Left forelimb (tissue), 1 donor: ENCODE measurements around the gene IL18BP.

Experiments used
- DNase-seq: peaks from one replicate; pipeline ENCODE4 v3.0.0-alpha.2; 2018; ENCODE audit warnings: low spot score

Gene IL18BP

DNA sequence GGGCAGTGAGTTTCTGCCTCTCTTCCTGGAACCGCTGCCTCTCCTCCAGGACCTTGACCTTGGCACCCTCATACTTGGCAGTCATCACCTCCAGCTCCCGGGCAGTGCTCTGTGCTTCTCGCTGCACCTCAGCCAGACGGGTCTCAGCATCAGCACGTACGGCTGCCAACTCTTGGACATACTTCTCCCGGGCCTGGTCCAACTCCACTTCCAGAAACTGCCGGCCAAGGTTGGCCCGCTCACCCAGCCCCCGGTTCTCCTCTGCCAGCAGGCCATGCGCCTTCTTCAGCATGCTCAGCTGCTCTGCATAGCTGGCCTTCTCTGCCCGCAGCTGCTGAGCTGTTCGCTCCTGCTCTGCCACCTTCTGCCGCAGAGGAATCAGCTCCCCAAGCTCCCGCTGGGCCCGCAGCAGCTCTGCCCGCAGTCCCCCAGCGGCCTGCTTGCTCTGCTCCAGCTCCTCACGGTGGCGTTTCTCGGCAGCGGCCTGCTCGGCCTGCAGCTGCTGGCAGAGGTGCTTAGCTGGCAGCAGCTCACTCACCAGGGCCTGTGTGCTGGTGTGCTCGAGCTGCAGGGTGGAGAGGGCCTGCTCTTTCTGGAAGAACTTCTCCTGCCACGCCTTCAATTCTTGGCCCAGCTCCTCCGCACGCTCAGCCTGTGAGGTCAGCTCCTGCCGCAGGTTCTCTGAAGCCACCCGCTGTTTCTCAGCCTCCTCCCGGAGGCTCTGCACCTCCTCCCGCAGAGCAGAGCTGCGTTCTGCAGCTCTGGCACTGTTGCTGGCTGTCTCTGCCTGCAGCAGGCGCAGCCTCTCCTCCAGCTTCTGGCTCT is 14.4 kb downstream of the IL18BP start:
- DNase-seq, result no peak

DNA sequence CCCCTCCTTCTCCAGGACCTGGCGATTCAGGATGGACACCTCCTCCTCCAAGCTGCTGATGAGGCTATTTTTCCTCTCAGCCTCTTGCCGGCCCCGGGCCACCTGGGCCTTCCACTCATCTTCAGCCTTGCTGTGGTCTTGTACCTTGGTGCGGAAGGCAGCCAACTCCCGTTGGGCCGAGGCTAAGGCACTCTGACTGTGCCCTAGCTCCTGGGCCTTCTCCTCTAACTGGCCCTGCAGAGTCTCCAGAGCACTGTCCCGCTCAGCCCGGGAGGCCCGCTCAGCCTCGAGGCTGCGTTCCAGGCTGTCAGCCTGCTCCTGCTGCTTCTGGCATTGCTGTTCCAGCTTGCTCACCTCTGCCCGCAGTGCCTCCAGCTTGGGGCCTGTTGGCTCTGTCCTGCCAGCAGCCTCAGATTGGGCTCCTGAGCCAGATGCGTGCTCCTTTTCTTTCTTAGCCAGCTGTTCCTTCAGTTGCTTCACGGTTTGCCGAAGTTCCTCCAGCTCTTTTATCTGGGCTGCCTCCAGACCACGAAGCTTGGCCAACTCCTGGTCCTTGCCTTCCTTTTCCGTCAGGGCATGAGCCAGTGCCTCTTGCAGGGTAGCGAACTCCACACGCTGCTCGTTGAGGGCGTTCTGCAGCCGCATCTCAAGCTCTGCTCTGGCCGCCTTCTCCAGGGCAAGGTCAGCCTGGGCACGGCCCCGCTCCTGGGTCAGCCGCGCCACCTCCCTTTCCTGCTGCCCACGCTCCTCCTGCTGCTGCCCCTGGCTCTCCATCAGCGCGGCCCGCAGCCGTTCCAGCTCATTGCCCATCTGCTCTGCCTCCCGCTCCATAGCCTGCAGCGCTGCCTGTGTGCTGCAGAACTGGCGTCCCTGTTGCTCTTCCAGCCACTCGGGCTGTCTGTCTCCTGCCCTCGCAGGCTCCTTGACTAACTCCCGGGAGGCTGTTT is 15.3 kb downstream of the IL18BP start:
- no peak for DNase-seq

GRCh38 chr11:72014761-72015320 is 16.1 kb downstream of the IL18BP start:
- DNase-seq, result no peak

GRCh38 chr11:72015511-72016061 is 16.9 kb downstream of the IL18BP start:
- peak; percentile 68 for DNase-seq

DNA sequence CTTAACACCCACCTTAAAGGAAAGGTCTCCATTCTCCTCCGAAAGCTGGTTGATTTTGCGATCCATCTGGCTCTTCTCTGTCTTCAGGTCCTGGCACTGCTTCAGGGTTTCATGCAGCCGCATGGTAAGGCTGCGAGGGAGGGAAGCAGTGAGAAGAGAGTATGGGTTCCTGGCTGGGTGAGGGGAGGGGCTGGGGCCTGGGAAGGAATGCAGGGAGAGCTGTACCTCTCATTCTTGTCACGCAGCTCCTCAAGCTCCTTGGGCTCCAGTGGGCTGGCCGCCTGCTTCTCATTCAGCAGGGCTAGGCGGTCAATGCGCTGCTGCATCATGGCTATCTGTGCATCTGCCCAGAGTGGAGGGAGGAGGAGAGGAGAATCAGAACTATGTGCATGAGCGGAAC is 19.5 kb downstream of the IL18BP start:
- DNase-seq, result peak; percentile 58

DNA sequence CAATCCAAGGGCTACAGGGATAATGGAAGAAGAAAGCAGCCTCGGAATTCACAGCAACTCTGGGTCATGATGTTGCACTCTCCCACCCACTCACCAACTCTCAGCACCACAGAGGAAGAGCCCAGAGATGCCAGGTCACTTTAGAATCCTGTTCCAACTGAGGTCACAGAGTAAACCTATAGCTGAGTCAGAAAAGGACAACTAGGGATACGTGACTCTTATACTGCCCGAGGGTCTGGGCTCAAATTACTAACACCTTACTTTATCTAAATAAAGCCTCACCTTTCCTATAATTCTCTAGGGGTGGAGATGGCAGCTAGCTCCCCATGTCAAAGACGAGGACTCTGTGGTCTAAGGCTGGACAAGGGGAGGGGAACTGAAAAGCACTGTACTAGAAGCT is 24.6 kb downstream of the IL18BP start:
- no peak for DNase-seq

DNA sequence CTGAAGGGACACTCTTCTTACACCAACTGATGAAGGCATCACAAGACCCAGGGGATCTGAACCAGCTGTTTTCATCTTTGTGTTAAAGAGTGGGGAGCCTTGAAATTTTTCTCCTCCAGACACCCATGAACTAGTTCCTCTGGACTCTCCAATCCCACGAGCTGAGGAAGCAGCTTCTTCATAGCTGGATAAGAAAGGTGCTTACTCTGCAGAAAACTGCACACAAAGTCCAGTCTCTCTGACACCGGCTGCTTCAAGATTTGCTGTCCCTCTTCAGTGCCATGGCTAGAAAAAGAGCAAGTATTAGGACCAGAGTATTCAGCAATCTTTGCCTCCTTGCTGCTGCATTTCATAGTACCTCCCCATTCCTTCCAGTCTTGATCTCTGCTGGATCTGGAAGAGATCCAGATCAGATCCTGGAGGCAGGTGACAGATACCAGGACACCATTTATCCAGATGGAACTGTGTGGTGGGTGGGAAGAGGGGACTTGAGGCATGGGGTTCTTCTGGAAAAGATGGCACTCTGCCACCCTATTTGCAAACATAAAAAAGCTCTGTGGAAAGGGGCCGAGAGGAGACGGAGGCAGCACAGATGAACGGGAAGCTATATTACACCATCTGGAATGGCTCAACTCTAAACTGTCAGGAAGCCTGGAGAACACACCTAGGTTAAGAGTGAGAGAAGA is 25.5 kb downstream of the IL18BP start:
- no peak for DNase-seq

DNA sequence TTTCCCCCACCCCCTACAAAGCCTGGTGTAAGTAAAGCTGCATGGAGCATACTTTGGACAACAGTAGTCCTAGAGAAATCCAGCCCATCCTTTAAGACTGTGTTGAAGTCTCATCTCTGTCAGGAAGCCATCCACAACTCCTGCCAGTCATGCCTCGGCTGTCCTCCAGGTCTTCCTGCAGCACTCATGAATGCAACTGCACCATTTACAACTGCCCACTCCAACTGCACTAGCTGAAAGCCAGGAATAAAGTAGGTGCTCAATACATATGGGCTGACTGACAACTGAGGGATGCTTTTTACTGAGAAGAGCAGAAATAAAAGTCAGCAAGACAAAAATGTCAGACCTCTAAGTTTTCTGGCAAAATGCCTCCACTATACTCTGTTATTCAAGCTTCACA is 27.4 kb downstream of the IL18BP start:
- DNase-seq, result no peak

DNA sequence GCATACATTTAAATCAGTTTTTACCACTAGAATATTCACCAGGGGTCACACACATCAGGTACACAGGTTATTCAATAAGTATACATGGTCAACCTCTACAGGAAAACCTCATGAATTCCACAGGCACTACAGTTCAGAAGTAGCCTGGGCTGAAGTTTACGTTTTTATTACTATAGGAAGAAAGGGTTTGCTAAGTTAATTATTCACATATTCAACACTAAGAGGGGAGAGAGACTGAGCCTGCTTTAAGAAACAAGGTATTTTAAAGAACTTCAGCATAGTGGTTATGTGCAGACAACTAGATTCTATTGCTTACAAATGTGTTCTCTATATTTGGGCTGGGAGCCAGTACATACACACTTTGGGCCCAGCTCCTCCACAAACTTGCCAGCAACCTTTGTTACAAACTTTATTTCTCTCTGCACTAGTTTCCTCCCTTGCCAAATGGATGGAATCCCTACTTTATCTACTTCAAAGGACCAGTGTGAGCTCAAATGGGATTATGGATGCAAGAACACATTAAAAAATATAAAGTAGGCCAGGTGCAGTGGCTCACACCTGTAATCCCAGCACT is 31.9 kb downstream of the IL18BP start:
- DNase-seq, result no peak

- DNase-seq, result no peak
Measured at GRCh38 chr11:72036687-72037086, 38.0 kb downstream of the IL18BP start.

DNA sequence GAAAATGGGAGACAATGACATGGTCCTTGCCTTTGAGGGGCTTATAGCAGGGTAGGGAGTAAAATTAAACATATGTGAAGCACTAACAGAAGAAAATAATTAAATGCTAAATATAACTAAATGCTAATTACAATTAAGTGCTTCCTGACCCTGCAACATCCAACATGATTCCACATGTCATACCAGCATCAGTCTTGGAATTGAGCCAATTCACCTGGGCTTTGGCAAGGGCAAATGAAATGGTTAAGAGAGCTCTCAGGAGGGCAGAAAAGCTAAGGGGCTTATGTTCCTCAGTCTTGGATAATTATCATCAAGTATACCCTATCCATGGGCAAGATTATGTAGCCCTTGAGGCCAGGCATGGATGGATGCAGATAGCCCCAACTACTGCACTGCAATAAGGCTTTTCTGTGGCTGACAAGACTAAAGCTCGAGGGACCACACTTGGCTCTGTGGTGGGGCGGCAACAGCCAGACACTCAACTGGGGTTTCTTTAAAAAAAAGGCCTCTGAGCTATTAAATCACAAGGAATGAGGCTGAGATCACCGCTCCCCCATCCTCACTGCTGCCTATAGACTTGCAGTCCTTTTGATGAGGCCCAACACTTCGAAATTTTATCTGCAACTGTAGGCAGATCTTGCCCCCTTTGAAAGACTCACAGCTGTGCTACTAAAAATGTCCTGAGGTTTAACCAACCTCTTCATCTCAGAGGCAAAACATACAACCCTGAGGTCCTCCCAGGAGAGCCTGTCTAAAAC is 39.0 kb downstream of the IL18BP start:
- no peak for DNase-seq

GRCh38 chr11:72038491-72038890 is 39.8 kb downstream of the IL18BP start:
- DNase-seq, result no peak

GRCh38 chr11:72039031-72039855 is 40.5 kb downstream of the IL18BP start:
- no peak for DNase-seq

DNA sequence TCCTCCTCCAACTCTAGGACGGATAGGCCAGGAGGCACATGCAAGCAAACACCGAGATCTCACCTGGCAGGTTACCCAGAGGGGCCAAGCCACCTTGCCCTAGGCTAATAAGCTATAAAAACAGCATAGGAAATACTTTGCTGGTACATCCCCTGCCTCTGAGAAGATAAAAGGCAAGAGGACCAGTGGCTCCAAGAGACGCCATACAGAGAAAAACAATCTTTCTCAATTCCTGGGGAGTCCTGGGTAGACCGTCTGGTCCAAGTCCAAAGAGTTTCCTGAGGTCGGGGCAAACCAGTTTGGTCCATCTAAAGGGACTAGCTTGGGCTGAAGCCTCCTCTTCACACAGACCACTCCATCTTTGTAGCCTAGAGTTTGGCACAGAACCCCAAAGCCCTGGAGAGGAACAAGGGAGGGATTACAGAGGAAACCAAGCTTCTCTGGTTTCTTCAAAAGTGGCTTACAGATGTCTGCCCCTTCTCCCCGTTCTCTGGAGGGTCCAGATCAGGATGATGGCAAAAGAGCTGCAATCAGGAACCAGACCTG is 41.2 kb downstream of the IL18BP start:
- DNase-seq, result no peak

GRCh38 chr11:72040491-72041363 is 42.0 kb downstream of the IL18BP start:
- peak; percentile 97 for DNase-seq

- peak; percentile 90 for DNase-seq
Measured at GRCh38 chr11:72041364-72042063, 42.8 kb downstream of the IL18BP start.

DNA sequence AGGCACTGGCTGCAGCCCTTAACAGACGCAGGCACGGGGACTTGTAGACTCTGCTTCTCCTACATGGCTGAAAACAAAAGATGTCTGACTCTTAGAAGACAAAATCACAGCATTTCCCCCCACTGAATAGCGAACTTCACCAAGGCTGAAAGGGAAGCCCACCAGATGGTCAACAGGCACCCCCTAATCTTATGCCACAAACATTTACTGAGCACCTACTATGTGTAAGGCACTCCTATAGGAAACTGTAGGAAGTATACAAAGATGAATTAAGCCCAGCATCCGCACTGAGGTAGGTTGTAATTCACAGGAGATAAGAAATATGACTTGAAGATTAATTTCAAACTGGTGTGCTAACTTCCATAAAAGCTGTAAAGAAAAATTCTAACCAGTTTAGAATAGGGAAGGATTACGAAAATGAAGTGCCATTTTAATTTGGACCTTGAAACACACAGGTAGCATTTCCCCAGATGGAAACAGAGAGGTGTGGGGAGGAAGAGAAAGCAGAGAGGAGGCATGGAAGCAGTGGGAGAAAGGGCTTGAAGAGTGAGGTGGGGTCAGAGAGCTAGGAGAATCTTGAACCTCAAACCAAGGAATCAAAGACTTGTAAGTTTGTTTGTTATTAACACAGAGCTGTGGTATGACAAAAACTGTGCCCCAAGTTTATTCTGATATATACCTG is 43.5 kb downstream of the IL18BP start:
- no peak for DNase-seq
